Kidney (tissue), 14 donors: ENCODE results near the gene UPK1A. TPM values are rescaled to one million over a fixed set of nuclear protein-coding genes. Genes with fewer than 3 reads are reported as not detected.

Source experiments
- DNase-seq, 5 donors: peaks; one replicate each; pipeline ENCODE4 v3.0.0-alpha.2; 2013 to 2020
- FAIRE-seq: peaks from 2 replicates; lab custom pipeline; 2012; peaks lifted over from hg19 to GRCh38; lab: Jason Lieb, UNC
- H3K27ac ChIP-seq, 2 donors: one replicate each; pipeline ENCODE4 v1.7.0; 2013; ENCODE audit warnings: low read depth in 2 of 2, low read length in 2 of 2, inconsistent platforms in 1 of 2
- H3K27me3 ChIP-seq: one replicate; pipeline ENCODE4 v1.7.1; 2013; ENCODE audit warnings: low read length, inconsistent platforms; ENCODE audit not compliant: control insufficient read depth, insufficient read depth
- H3K36me3 ChIP-seq, 3 donors: one replicate each; pipeline versions ENCODE4 v1.7.0 to v1.7.1; 2013; ENCODE audit warnings: low read length in 3 of 3, control low read depth in 1 of 3, inconsistent platforms in 1 of 3; ENCODE audit not compliant: insufficient read depth in 3 of 3, control insufficient read depth in 2 of 3
- H3K4me1 ChIP-seq, 3 donors: one replicate each; pipeline versions ENCODE4 v1.7.0 to v1.7.1; 2013; ENCODE audit warnings: low read length in 3 of 3, inconsistent platforms in 1 of 3, low read depth in 1 of 3; ENCODE audit not compliant: control insufficient read depth in 2 of 3, insufficient read depth in 2 of 3
- H3K4me3 ChIP-seq, 3 donors: one replicate each; pipeline versions ENCODE4 v1.7.0 to v1.8.1; 2013; ENCODE audit warnings: low read length in 3 of 3, control low read depth in 1 of 3, inconsistent platforms in 1 of 3
- H3K9ac ChIP-seq, 3 donors: one replicate each; pipeline versions ENCODE4 v1.7.0 to v1.7.1; 2013; ENCODE audit warnings: low read length in 3 of 3, control low read depth in 1 of 3, inconsistent platforms in 1 of 3
- H3K9me3 ChIP-seq, 3 donors: one replicate each; pipeline versions ENCODE4 v1.7.0 to v1.7.1; 2013; ENCODE audit warnings: low read length in 3 of 3, control low read depth in 1 of 3, inconsistent platforms in 1 of 3; ENCODE audit not compliant: control insufficient read depth in 2 of 3, insufficient read depth in 1 of 3
- intact Hi-C: fragments of 100-400 bp; cut with DNase I; formaldehyde crosslinking; loops from one replicate; pipeline ENCODE4 v1.11.1; 2022
- polyA plus RNA-seq: library from polyadenylated mRNA; stranded (reverse); fragments of 350-450 nt; fragmentation: Illumina TruSeq; extraction: RNeasy Lipid Tissue Mini Kit (QIAGEN cat#74804); gene quantifications from one replicate; pipeline ENCODE4 v1.2.3, GENCODE V29; 2014; ENCODE audit warnings: low read depth, low replicate concordance; ENCODE audit not compliant: insufficient read depth
- total RNA-seq: library from RNA; stranded (reverse); fragmentation: NEBNext Ultra II Directional; extraction: Animal tissue kit (Norgen Biotek cat#: 25700); gene quantifications from one replicate; pipeline ENCODE4 v1.2.1, GENCODE V29; 2021
- TF ChIP-seq, protein P1 (sequence below): IDR thresholded peaks from 3 replicates; pipeline ENCODE4 v1.5.1; 2012; ENCODE audit warnings: mild to moderate bottlenecking, moderate library complexity, borderline replicate concordance; ENCODE audit not compliant: insufficient read depth; ENCODE audit errors: extremely low read depth
- donor health status: control.
- donor health status: control.
- donor health status: control.
- donor health status: control.
- donor health status: control.
- donor health status: DM: yes; HTN: yes; CAD: no.
- donor health status: Normal renal cell carcinoma (clear cell type).

UPK1A gene
- total and polyA plus RNA-seq, 2 donors from 2014 or later, result 0.32 TPM; not detected in 1

DNA sequence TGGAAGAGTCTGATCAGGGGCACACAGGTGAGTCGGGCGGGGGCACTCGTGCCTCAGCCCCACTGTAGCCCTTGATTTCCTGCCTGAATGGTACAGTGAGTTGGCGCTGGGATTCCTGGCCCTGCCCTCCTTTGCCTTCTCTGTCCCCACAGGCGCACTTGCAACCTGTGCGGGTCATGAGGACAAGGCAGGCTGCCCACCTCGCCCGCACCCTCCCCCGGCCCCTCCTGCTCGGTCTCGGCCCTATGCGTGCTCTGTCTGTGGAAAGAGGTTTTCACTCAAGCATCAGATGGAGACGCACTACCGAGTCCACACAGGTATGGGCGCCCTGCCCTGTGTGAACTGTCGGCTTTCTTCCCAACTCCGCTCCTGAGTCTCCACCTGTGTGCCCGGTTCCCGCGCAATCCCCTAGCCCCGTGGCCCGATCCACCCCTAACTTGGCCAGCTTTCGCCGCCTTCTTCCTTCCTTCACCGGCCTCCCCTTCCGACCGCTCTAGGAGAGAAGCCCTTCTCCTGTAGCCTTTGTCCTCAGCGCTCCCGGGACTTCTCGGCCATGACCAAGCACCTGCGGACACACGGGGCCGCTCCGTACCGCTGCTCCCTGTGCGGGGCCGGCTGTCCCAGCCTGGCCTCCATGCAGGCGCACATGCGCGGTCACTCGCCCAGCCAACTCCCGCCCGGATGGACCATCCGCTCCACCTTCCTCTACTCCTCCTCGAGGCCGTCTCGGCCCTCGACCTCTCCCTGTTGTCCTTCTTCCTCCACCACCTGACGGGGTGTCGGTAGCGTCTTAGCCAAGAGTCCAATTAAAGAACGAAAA, 49.9 kb downstream of the UPK1A start:
- DNase-seq, result peak in 4 of 5 donors; percentile 29 to 90 (median 70)
- intact Hi-C loops, result no loop called here

DNA sequence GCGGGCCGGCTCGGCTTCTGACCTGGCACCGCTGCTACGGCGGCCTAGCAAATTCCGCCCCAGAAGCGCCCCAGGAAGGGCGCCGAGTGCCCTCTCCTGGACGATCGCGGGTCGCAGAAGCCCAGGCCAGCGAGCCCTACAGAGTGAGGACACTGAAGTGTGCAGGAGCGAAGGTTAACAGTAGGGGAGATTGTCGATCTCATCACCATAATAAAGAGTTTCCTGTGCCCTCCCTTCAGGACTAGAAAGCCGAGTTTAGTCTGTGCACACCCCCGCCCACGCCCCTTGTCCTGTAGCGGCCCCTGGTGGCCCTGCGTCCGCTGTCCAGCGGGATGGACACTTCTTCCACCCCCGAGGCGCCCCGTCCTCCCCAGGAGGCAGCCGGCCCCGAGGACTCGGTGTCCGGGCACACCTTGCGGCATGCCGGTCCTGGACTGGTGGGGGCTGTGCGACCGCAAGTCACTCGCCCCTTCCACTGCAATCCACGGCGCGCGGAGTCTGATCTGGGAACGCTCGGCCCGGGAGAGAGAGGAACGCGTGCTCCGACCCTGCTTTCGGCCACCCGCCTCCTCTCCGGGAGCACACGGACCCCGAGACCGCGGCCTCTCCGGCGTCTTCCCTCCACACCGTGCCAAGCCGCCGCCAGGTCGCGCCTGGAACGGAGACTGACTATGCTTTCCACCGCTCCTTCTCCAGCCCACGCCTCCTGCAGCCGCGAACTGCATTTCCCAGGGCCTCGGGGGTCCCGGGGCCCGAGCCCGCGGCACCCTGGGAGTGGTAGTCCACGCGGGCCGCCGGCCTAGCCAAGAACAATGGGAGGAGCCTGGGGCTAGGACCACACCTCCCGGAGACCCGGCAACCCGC, 50.7 kb downstream of the UPK1A start:
- Histone ChIP-seq H3K27me3 (no peaks in the 10 kb centered on the region), H3K4me1 (peaks cover 0 to 15% (median 0%) of the 10 kb centered on the region in 3 donors), H3K4me3 (peak overlapping the region; percentile 72 to 87 (median 76)), H3K9ac (peak overlapping the region; percentile 38 to 71 (median 68)), H3K9me3 (no peaks in the 10 kb centered on the region), H3K36me3 (peaks cover 0 to 12% (median 2%) of the 10 kb centered on the region in 3 donors), H3K27ac (peak overlapping the region; percentile 79 to 84)
- TF ChIP-seq, protein P1, sequence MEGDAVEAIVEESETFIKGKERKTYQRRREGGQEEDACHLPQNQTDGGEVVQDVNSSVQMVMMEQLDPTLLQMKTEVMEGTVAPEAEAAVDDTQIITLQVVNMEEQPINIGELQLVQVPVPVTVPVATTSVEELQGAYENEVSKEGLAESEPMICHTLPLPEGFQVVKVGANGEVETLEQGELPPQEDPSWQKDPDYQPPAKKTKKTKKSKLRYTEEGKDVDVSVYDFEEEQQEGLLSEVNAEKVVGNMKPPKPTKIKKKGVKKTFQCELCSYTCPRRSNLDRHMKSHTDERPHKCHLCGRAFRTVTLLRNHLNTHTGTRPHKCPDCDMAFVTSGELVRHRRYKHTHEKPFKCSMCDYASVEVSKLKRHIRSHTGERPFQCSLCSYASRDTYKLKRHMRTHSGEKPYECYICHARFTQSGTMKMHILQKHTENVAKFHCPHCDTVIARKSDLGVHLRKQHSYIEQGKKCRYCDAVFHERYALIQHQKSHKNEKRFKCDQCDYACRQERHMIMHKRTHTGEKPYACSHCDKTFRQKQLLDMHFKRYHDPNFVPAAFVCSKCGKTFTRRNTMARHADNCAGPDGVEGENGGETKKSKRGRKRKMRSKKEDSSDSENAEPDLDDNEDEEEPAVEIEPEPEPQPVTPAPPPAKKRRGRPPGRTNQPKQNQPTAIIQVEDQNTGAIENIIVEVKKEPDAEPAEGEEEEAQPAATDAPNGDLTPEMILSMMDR, result peak; percentile 74
- FAIRE-seq, result no peak
- DNase-seq, result peak; percentile 89 to 99 (median 93)
- intact Hi-C loops, result no loop called here

More for the DNA sequence above, 49.9 kb downstream of the UPK1A start:
- TF ChIP-seq, protein P1, result no peak
- no peak for FAIRE-seq
- Histone ChIP-seq H3K4me1 (peaks cover 0 to 15% (median 0%) of the 10 kb centered on the region in 3 donors), H3K9ac (peak overlapping the region; percentile 15 to 80 (median 68)), H3K4me3 (peak overlapping the region; percentile 54 to 87 (median 67)), H3K27me3 (no peaks in the 10 kb centered on the region), H3K9me3 (no peaks in the 10 kb centered on the region), H3K36me3 (peaks cover 0 to 5% (median 0%) of the 10 kb centered on the region in 3 donors), H3K27ac (peak overlapping the region; percentile 79 to 84)

DNA sequence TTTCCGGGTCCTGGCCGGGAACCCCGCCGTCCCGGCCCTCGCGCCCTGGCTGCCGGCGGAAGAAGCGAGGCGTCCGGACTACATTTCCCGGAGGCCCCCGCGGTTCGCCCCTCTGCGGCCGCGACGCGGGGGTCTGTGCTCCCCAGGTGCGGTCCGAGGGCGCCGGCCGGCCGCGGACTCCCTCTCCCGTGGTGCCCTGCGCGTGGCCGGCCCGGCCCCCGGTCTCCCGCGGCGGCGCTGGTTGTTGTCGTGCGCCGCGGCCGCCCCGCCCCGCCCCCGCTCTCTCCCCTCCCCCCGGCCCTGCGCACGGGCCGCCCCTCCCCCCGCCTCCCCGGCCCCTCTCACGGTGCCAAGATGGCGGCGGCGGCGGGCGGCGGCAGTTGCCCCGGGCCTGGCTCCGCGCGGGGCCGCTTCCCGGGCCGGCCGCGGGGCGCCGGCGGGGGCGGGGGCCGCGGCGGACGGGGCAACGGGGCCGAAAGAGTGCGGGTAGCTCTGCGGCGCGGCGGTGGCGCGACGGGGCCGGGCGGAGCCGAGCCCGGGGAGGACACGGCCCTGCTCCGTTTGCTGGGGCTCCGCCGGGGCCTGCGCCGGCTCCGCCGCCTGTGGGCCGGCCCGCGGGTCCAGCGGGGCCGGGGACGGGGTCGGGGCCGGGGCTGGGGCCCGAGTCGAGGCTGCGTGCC, 51.5 kb downstream of the UPK1A start, which contains the start of gene KMT2B:
Gene KMT2B (plus strand): TSS at position 339 of the 680 bp plus-strand sequence. CDS start 16 bp downstream, at position 355.
- Histone ChIP-seq H3K9me3 (no peaks in the 10 kb centered on the region), H3K27ac (peak within 1 kb of the TSS; percentile 79 to 84), H3K4me3 (peak within 1 kb of the TSS; percentile 72 to 87 (median 81)), H3K4me1 (peaks cover 0 to 15% (median 0%) of the 10 kb centered on the region in 3 donors), H3K36me3 (peaks cover 0 to 18% (median 9%) of the 10 kb centered on the region in 3 donors), H3K27me3 (no peaks in the 10 kb centered on the region), H3K9ac (peak within 1 kb of the TSS; percentile 38 to 85 (median 68))
- DNase-seq (peak in 4 of 5 donors; percentile 97 to 98 (median 98)), FAIRE-seq (no peak)
- TF ChIP-seq, protein P1, result peak; percentile 8
- intact Hi-C loops, result no loop called here
